EH (cell line): Measurements from ENCODE around the gene CD47.

Experiments used
- DNase-seq: peaks from one replicate; pipeline ENCODE4 v3.0.0-alpha.2; 2015; ENCODE audit warnings: low read depth

The CD47 gene

GRCh38 chr3:108117241-108117775 is 26.5 kb upstream of the CD47 start:
- DNase-seq, result peak; percentile 14

- no peak for DNase-seq
These were observed 23.7 kb upstream of the CD47 start for GRCh38 chr3:108114423-108115065.

GRCh38 chr3:108113975-108114374 is 23.1 kb upstream of the CD47 start:
- DNase-seq, result no peak

GRCh38 chr3:108110934-108111333 is 20.1 kb upstream of the CD47 start:
- DNase-seq, result no peak

GRCh38 chr3:108108416-108108815 is 17.6 kb upstream of the CD47 start:
- no peak for DNase-seq

- no peak for DNase-seq
These were observed 15.6 kb upstream of the CD47 start for GRCh38 chr3:108106449-108106848.

GRCh38 chr3:108106031-108106430 is 15.2 kb upstream of the CD47 start:
- peak; percentile 71 for DNase-seq

- DNase-seq, result peak; percentile 53
These were observed 13.3 kb upstream of the CD47 start for GRCh38 chr3:108103886-108104797.

GRCh38 chr3:108103040-108103751 is 12.4 kb upstream of the CD47 start:
- no peak for DNase-seq

GRCh38 chr3:108102420-108103039 is 11.7 kb upstream of the CD47 start:
- DNase-seq, result no peak

GRCh38 chr3:108100906-108101660 is 10.3 kb upstream of the CD47 start:
- DNase-seq, result no peak

GRCh38 chr3:108099679-108100428 is 9.0 kb upstream of the CD47 start:
- no peak for DNase-seq

GRCh38 chr3:108099244-108099643 is 8.4 kb upstream of the CD47 start:
- peak; percentile 40 for DNase-seq

- DNase-seq, result no peak
These were observed 7.2 kb upstream of the CD47 start for GRCh38 chr3:108098003-108098370.

GRCh38 chr3:108097322-108098002 is 6.6 kb upstream of the CD47 start:
- no peak for DNase-seq

GRCh38 chr3:108096532-108097321 is 5.9 kb upstream of the CD47 start:
- DNase-seq, result peak; percentile 14

GRCh38 chr3:108093616-108094015 is 2.8 kb upstream of the CD47 start:
- no peak for DNase-seq

- DNase-seq, result no peak
These were observed 2.2 kb upstream of the CD47 start for GRCh38 chr3:108093021-108093420.

- no peak for DNase-seq
These were observed 1.7 kb upstream of the CD47 start for GRCh38 chr3:108092501-108092900.
